ENCODE data around the gene TBX19.

Gene TBX19

GRCh38 chr1:168280296-168280927 is at the start of gene TBX19:
TBX19 (plus strand) TSS chr1:168280877; CDS start chr1:168281091, 214 bp downstream.
- in situ Hi-C loops (cut with HindIII; ENCODE audit: low sequenced_read_pairs) = no loop called here

GRCh38 chr1:168234846-168235547 is 45.7 kb upstream of the TBX19 start:
- in situ Hi-C loops (cut with HindIII; ENCODE audit: low sequenced_read_pairs) = no loop called here

GRCh38 chr1:168235548-168235885 is 45.2 kb upstream of the TBX19 start:
- in situ Hi-C loops (cut with HindIII; ENCODE audit: low sequenced_read_pairs) = no loop called here

- in situ Hi-C loops (cut with HindIII; ENCODE audit: low sequenced_read_pairs) = no loop called here
Observed at GRCh38 chr1:168235937-168236336, 44.7 kb upstream of the TBX19 start.

GRCh38 chr1:168236836-168237611 is 43.7 kb upstream of the TBX19 start:
- in situ Hi-C loops (cut with HindIII; ENCODE audit: low sequenced_read_pairs) = no loop called here

GRCh38 chr1:168243198-168243597 is 37.5 kb upstream of the TBX19 start:
- in situ Hi-C loops (cut with HindIII; ENCODE audit: low sequenced_read_pairs) = no loop called here

GRCh38 chr1:168243636-168244212 is 37.0 kb upstream of the TBX19 start:
- in situ Hi-C loops (cut with HindIII; ENCODE audit: low sequenced_read_pairs) = no loop called here

GRCh38 chr1:168245042-168245441 is 35.6 kb upstream of the TBX19 start:
- in situ Hi-C loops (cut with HindIII; ENCODE audit: low sequenced_read_pairs) = no loop called here

- in situ Hi-C loops (cut with HindIII; ENCODE audit: low sequenced_read_pairs) = no loop called here
Observed at GRCh38 chr1:168246506-168246905, 34.2 kb upstream of the TBX19 start.

- in situ Hi-C loops (cut with HindIII; ENCODE audit: low sequenced_read_pairs) = no loop called here
Observed at GRCh38 chr1:168252204-168252733, 28.4 kb upstream of the TBX19 start.

- in situ Hi-C loops (cut with HindIII; ENCODE audit: low sequenced_read_pairs) = no loop called here
Observed at GRCh38 chr1:168256164-168256563, 24.5 kb upstream of the TBX19 start.

- in situ Hi-C loops (cut with HindIII; ENCODE audit: low sequenced_read_pairs) = no loop called here
Observed at GRCh38 chr1:168257397-168257796, 23.3 kb upstream of the TBX19 start.

GRCh38 chr1:168259567-168259966 is 21.1 kb upstream of the TBX19 start:
- in situ Hi-C loops (cut with HindIII; ENCODE audit: low sequenced_read_pairs) = no loop called here

GRCh38 chr1:168260393-168260792 is 20.3 kb upstream of the TBX19 start:
- in situ Hi-C loops (cut with HindIII; ENCODE audit: low sequenced_read_pairs) = no loop called here

- in situ Hi-C loops (cut with HindIII; ENCODE audit: low sequenced_read_pairs) = no loop called here
Observed at GRCh38 chr1:168261390-168261789, 19.3 kb upstream of the TBX19 start.

- in situ Hi-C loops (cut with HindIII; ENCODE audit: low sequenced_read_pairs) = no loop called here
Observed at GRCh38 chr1:168263130-168263529, 17.5 kb upstream of the TBX19 start.

- in situ Hi-C loops (cut with HindIII; ENCODE audit: low sequenced_read_pairs) = no loop called here
Observed at GRCh38 chr1:168264296-168264695, 16.4 kb upstream of the TBX19 start.

- in situ Hi-C loops (cut with HindIII; ENCODE audit: low sequenced_read_pairs) = no loop called here
Observed at GRCh38 chr1:168265596-168265995, 15.1 kb upstream of the TBX19 start.

- in situ Hi-C loops (cut with HindIII; ENCODE audit: low sequenced_read_pairs) = no loop called here
Observed at GRCh38 chr1:168266644-168267186, 14.0 kb upstream of the TBX19 start.

GRCh38 chr1:168271636-168272035 is 9.0 kb upstream of the TBX19 start:
- in situ Hi-C loops (cut with HindIII; ENCODE audit: low sequenced_read_pairs) = no loop called here

GRCh38 chr1:168273575-168273974 is 7.1 kb upstream of the TBX19 start:
- in situ Hi-C loops (cut with HindIII; ENCODE audit: low sequenced_read_pairs) = no loop called here

All from DLD1 (cell line).